GDM1 (cell line): ENCODE results near the gene NFASC.

Experiments
- DNase-seq: peaks from one replicate; lab custom pipeline; 2025; lab: John Stamatoyannopoulos, UW

NFASC gene

GRCh38 chr1:204983136-204983535, 112.5 kb downstream of the NFASC start:
- peak; percentile 64 for DNase-seq

GRCh38 chr1:204983881-204984280, 113.2 kb downstream of the NFASC start:
- DNase-seq: no peak

DNA sequence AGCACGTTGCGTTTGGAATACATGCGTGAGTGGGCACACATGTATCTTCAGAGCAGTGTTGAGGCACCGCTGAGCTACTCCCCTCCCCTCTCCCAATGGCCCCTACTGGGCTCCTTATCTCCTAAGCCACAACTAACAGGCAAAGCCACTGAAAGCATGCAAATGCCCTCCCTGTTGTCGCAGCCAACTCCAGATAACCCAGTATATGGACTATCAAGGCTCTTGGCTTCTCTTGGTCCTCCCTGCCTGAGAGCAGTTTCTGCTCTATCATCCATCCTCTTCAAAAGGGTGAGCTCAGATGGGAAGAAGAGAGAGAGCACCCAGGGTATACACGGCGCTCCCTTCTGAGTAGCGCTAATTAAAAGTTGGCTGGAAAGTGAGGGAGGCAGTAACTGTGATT, 113.8 kb downstream of the NFASC start:
- DNase-seq: no peak

- DNase-seq: no peak
Measured at GRCh38 chr1:204986181-204986580, 115.5 kb downstream of the NFASC start.

DNA sequence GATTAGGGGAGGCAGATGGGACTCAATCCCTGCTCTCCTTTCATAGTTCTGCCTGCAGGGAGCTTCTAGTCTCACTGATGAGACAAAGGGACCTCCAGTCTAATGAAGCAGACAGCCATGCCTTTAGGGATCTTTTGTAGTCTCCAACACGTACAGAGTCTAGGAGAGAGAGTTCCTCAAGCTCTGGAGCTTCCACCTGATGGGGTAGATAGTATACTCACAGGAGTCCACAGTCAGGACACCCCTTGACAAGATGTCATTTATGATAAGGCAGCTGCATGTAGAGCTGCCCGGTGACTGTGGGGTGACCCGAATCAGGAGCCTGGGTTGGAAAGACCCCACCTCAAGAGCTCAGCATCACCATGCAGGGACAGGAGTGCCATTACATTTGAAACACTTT, 117.0 kb downstream of the NFASC start:
- no peak for DNase-seq

DNA sequence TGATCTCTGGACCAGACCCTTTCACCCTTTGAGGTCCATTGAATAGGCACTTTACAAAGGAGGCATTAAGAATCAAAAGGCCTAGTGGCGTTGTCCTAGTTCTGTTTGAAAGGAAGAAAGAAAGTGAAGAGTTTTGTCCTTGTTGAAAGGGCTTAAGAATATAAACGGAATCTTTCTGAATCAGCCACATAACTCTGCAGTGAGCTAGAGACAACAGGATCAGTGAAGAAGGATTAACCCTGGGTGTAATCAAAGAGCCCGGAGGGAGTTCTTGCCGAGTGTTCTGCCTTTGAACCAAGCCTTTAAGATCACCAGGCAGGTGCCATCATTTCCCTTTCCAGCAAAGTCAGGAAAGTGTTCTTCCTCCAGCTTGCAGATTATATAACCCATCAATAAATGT, 117.5 kb downstream of the NFASC start:
- no peak for DNase-seq

GRCh38 chr1:204989266-204990058, 118.8 kb downstream of the NFASC start:
- peak; percentile 59 for DNase-seq

DNA sequence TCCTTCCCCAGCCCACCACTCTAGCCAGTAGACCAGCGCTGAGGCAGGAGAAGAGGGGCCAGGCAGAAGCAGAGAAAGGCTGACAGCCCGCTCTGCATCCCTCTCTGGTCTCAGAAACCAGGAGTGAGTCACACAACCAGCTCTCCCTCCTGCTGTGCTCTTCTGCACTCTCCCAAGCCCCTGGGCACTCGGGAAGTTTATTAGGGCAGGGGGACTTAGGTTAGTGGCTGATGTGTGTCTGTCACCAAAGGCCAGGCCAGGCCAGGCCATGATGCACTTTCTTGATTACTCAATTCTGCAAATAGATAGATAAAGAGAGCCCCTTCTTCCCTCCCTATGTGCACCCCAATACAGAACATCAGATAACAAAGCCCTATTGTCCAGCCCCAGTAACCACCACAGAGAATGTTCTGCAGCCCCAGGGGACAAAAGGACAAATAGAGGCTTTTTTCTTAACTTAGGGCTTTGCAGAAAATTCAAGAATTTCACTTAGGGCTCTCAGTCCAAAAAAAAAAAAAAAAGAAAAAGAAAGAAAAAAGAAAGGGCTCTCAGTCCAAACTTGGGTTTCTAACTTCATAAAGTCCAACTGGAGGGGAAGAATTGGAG, 119.5 kb downstream of the NFASC start:
- no peak for DNase-seq

GRCh38 chr1:204990721-204991341, 120.2 kb downstream of the NFASC start:
- no peak for DNase-seq

DNA sequence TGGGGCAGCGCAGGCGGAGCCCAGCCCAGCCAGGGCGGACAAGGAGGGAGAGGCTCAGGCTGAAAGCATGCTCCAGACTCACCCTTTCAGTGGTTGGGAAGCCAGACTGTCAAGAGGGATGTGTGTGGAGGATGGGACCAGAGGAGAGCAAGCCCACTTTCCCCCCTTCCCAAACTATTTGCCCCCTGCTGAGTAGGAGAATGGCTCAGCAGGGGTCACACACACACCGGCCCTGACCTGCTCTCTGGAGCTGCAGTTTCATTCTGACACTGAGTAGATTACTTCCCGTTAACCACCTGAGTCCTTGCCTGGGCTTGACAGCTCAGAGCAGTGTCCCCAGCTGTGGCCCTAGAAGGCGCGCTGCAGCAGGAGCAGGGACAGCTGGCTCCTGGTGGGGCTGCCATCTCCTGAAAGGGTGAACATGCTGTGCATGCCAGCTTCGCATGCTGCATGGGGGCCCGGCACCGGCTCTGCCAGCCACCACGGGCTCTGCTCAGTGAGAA, 120.7 kb downstream of the NFASC start:
- no peak for DNase-seq

- peak; percentile 62 for DNase-seq
Measured at GRCh38 chr1:204992201-204992997, 121.7 kb downstream of the NFASC start.

GRCh38 chr1:204992998-204993314, 122.3 kb downstream of the NFASC start:
- DNase-seq: no peak

DNA sequence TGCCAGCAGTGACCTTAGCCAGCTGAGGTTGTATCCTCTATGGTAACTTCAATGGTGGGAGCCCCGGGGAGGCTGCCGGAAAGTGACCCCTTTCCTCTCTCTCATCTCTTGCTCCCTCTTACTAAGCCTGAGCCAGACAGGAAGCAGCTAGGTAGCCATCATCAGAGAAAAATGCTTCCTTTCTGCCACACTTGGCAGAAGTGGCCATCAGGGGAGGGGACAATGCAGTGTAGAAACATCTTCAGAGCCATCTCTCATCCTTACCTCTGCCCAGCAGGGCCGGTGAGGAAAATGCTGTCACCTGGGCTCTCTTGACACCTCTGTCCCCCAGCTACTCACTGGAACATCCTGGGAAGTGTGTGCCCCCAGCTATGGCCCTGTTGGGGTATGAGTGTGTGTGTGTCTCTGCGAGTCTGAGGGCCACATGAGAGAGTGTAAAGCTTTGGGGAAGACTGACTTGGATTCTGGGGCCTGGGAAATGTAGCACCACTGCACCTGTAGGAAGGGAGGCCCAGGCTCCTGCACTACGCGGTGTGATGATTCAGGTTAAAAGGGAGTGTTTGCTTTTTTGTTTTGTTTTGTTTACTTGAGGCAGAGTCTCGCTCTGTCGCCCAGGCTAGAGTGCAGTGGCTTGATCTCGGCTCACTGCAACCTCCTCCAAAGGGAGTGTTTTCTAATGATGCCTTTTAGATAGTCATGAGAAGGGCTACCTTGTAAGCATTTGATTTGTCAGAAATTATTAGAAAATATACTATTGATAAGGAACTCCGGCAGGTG, 123.6 kb downstream of the NFASC start:
- DNase-seq: no peak

- no peak for DNase-seq
Measured at GRCh38 chr1:204996981-204997380, 126.3 kb downstream of the NFASC start.

DNA sequence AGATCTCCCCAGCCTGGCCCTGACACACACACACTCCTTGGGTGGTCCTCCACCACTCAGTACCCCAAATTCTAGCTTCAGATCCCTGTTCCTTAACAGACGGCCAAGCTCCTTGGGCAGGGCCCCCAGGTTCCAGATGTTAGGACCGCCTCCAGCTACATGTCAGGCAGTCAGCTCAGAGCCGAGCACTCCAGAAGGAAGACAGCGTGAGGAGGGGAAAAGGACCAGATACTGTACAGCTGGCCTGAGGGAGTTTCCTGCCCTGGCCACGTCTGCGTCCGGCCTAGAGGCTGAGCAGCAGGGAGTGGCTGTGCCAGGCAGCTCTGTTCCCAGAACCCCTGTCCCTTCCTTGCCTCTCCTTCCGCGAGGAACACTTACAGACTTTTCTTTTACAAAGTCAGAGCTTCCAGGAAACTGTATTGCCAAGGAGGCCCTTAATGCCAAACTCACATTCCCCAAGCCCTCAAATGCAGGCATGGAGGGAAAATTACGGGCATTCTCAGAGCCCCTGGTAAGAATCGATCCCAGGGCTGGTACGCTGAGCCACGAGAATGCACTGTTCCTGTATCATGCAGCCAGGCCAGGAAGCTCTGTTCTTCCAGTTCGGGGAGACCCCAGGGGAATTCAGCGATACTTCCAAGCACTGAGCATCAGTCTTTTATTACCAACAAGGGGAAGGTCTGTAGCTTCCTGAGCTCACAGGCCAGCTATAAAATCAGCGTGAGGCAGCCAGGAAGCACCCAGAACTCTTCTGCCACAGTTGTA, 127.1 kb downstream of the NFASC start:
- no peak for DNase-seq

GRCh38 chr1:205001162-205001561, 130.5 kb downstream of the NFASC start:
- DNase-seq: no peak

DNA sequence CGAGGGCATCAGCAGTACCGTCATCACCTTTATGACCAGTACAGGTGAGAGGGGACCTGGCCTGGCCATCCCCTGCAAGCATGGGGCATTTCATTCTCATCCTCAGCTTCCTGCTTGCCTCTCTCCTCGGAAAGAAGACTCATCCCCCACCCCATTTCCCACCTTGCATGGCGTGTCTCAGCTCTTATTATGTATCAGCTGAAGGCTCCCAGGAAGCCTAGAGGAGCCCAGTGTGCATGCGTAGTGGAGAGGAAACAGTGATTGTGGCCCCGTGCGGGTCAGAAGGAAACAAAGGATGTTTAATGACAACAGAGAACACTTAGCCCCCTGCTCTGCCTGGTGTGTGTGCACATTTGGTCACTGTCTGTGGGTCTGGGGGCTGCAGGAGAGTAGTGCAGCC, 132.0 kb downstream of the NFASC start:
- no peak for DNase-seq

GRCh38 chr1:205003358-205004131, 132.9 kb downstream of the NFASC start:
- DNase-seq: no peak

DNA sequence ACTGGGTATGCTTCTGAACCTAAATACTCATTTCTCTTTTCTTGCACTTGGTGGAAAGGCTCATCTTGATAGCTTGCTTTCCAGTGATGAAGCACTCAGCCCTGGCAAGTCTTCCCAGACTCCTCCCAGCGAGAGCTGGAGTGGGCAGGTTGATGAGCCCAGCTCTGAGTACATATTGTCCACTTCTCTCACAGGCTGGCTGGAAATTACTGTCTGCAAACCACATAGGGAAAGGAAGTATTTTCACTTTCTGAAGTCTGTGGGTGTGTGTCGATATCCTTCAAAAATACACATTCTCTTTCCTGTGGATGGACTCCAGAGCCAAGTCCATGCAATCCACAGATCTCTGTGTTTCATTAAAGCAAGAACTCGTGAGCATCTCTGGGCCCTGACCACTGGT, 133.7 kb downstream of the NFASC start:
- DNase-seq: no peak

DNA sequence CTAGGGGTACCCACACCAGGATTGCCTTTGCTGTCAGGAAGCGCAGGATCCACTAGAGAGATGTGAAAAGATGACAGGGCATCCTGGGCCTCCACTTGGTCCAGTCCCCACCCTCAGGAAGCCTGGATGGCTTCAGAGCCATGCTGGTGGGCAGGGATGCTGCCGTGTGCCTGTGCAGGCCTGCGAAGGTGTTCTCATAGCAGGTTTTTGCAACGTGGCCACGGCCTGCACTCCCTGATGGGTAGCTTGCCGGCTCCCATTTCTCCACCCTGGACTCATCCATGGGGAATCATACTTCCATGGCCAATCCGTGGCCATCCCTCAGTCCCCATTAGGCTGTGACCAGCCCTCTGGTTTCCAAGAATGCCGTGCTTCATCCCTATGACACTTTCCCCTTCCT, 138.2 kb downstream of the NFASC start:
- no peak for DNase-seq
